Left colon (tissue), 2 donors: ENCODE data around the gene NFKBIE. TPM values are rescaled to one million over a fixed set of nuclear protein-coding genes. Genes with fewer than 3 reads are reported as not detected.
A peak's percentile ranks its signal among the peaks of the same experiment; 100 is the strongest.
"Not testable (repeated sequence)": the region's sequence is repeated elsewhere in the genome, so short reads cannot be mapped to it uniquely, and the experiment has no call there.

Source experiments
- ATAC-seq: fragments of 200-7000 bp; cut with Tn5 transposase; one replicate; pipeline ENCODE4 v1.9.1; 2020; ENCODE audit warnings: mild to moderate bottlenecking, moderate library complexity
- DNase-seq, 2 donors: peaks; one replicate each; pipeline ENCODE4 v3.0.0-alpha.2; 2020
- intact Hi-C, 2 donors: fragments of 100-400 bp; cut with DNase I in 1 of 2; cut with micrococcal nuclease in 1 of 2; formaldehyde crosslinking; loops; one replicate each; pipeline versions ENCODE4 v1.11.2 to v1.14.0; 2022; cut with DNase I, micrococcal nuclease
- total RNA-seq, 2 donors: library from RNA; stranded (reverse); fragmentation: NEBNext Ultra II Directional; extraction: Animal tissue kit (Norgen Biotek cat#: 25700); gene quantifications; one replicate each; pipeline ENCODE4 v1.2.1, GENCODE V29; 2021
- donor health status: DM: no; HTN: no; CAD: no.
- donor health status: DM: yes; HTN: yes; CAD: no.

NFKBIE gene
- total RNA-seq, 2 donors from 2014 or later: 9.6 to 15.3 TPM

DNA sequence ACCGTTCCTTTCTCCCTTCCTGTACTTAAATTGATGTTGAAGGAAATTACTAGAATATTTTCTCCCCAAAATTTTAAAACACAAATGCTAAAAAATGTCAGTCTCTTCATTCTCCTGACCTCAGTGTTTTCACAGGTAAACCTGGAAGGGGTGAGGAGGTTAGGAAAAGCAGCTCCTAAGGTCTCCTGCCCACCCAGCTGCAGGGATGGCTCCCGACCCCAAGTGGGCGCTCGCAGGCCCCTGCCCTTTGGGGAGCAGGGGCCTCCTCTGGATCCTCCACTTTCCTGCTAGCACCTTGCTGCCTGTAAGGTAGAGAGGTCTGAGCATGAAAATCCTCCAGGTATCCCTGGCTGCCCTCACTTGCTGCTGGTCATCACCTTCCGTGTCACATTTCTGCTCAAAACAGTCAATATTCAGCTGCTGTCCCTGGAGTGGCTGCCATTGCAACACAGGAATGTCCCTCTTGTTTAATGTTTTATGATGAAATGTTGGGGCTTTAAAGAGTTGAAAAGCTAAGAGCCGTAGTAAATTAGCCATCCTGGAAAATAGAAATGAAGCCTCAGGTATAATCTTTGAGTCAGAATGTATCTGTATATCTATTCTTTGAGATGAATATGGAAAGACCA lies 29.3 kb downstream of the NFKBIE start:
- DNase-seq: no peak
- no peak for ATAC-seq
- intact Hi-C loops: no loop called here

DNA sequence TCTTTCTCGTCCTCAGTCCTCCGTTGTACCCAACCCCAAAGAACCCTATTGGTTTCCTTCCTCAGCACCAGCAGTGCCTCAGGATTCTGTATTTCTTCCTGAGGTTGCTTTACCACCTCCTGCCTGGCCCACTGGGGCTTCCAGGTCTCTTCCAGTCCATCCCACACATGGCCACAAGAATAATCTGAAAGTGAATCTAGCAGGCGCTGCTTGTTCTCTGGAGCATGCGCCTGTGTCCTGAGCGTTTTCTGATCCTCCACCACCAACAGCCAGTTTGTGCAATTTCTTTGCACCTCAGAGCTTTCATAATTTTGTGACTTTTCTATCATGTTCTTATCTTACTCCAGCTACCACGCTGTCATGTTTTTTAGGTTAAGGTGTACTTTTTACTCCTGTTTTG lies 30.1 kb downstream of the NFKBIE start:
- DNase-seq (no peak), ATAC-seq (no peak)
- intact Hi-C loops: no loop called here

DNA sequence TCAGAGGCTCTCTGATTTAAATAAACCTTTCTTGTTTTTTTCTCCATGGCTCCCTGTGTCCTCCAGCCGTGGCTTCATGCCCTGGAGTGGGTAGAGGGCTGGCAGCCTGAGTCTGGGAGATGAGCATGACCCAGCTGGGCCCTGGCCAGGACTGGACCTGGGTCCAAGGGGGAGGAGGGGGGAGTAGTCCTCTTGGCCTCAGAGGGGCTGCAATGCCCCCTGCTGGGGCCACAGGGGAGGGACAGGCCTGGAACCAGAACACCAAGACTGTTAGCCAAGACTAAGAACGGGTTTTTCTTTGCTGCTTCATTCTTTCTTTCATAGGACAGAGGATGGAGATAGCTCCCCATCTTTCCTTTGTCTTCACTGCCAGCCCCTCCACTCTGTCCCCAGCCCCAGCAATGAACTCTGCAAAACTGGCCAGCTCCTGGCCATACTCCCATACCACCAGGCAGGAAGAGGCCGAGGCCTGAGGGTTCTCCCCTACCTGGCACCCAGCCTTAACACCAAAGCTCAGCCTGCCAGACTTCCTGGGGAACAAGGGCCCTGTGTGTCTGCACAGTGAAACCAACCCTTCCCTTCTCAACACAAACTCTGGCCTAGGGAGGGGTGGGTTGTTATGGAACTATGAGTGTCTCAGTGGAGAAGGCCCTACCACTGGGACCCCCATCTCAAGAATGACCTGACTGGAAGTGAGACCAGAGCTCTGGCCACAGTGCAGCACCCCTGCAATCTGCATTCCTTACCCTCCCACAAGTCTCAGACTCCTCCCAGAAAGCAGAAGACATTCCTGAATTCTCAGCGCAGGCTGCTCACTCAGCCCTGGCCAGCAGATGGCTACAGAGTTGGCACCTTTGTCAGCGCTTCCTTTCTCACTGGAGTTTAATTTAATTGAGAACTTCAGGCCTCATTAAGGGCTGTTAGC lies 31.0 kb downstream of the NFKBIE start:
- DNase-seq: peak; percentile 58 to 82
- peak; percentile 30 for ATAC-seq
- intact Hi-C loops: loop anchor here in 1 of 2 donors (5.0 kb wide), 1 partner anchor 62 kb away; no protein-coding TSS in a partner anchor

DNA sequence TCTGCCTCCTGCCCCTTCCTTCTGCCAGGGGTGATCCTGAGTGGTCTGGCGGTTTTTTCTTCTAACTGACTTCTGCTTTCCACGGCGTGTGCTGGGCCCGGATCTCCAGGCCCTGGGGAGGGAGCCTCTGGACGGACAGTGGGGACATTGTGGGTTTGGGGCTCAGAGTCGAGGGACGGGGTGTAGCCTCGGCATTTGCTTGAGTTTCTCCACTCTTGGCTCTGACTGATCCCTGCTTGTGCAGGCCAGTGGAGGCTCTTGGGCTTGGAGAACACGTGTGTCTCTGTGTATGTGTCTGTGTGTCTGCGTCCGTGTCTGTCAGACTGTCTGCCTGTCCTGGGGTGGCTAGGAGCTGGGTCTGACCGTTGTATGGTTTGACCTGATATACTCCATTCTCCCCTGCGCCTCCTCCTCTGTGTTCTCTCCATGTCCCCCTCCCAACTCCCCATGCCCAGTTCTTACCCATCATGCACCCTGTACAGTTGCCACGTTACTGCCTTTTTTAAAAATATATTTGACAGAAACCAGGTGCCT lies 31.7 kb downstream of the NFKBIE start:
- ATAC-seq: no peak
- DNase-seq: no peak
- intact Hi-C loops: loop anchor here in 1 of 2 donors (5.0 kb wide), 1 partner anchor 61 kb away; no protein-coding TSS in a partner anchor

DNA sequence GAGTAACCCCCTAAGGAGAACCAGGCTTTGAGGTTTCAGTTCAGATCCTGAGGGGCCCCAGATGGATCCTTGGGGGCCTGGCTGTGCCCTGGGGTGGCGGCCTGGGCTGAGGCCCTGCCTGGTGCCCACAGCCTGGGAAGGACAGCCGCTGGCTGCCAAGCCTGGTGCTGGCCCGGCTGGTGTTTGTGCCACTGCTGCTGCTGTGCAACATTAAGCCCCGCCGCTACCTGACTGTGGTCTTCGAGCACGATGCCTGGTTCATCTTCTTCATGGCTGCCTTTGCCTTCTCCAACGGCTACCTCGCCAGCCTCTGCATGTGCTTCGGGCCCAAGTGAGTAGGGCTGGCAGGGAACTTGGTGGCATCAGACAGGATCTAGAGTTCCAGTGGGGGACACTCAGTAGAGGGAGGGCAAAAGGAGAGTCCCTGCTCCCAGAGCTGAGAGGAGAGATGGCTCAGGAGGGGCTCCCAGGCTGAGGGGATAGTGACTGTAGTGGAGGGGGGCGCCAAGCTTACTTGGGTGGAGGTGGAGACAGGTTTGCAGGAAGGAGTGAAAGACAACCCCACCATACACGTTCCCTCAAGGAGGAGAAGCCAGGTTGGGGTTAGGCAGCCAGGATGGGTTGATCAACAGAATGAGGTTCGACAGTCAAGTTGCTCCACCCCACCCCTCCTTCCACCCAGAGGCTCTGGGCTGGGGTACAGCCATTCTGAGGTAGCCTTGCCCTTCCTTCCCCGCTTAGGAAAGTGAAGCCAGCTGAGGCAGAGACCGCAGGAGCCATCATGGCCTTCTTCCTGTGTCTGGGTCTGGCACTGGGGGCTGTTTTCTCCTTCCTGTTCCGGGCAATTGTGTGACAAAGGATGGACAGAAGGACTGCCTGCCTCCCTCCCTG lies 32.4 kb downstream of the NFKBIE start:
- intact Hi-C loops: loop anchor here in 1 of 2 donors (5.0 kb wide), 1 partner anchor 61 kb away; no protein-coding TSS in a partner anchor
- DNase-seq: no peak

DNA sequence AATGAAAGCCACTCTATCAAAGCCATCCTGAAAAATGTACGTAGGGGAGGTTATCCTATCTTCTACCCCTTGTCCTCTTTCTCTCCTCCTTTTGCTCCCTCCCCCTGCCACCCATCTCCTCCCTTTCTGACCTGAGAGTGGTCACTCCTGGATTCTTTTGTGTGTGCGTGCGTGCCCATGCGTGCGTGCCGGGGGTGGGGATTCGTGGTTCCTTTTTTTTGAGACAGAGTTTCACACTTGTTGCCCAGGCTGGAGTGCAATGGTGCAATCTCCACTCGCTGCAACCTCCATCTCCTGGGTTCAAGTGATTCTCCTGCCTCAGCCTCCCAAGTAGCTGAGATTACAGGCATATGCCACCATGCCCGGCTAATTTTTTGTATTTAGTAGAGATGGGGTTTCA lies 33.9 kb downstream of the NFKBIE start:
- intact Hi-C loops: loop anchor here in 1 of 2 donors (5.0 kb wide), 1 partner anchor 59 kb away; no protein-coding TSS in a partner anchor
- not testable (repeated sequence) for DNase-seq, ATAC-seq

More for the DNA sequence above, 32.4 kb downstream of the NFKBIE start:
- ATAC-seq: no peak

DNA sequence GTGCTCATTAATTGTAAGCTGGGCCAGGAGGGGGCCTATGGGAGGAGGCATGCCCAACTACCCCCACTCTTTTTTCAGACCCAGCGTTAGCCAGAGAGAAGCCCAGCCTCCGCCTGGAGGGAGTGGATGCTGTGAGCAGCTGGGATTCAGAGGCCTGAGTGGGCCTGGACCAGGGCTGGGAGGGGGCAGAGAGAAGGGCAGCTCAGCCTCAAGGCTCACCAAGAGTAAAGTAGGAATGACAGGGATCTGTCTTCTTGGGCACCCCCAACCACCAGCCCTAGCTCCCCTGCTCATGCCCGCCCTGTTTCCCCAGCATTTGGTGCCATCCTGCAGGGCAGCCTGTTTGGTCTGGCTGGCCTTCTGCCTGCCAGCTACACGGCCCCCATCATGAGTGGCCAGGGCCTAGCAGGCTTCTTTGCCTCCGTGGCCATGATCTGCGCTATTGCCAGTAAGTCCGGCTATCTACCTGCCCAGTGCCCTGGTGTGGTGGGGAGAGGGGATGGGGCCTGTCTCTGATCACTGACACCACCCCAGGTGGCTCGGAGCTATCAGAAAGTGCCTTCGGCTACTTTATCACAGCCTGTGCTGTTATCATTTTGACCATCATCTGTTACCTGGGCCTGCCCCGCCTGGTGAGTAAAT lies 35.2 kb downstream of the NFKBIE start:
- no peak for ATAC-seq
- no peak for DNase-seq
- intact Hi-C loops: loop anchor here in 1 of 2 donors (5.0 kb wide), 1 partner anchor 58 kb away; no protein-coding TSS in a partner anchor

DNA sequence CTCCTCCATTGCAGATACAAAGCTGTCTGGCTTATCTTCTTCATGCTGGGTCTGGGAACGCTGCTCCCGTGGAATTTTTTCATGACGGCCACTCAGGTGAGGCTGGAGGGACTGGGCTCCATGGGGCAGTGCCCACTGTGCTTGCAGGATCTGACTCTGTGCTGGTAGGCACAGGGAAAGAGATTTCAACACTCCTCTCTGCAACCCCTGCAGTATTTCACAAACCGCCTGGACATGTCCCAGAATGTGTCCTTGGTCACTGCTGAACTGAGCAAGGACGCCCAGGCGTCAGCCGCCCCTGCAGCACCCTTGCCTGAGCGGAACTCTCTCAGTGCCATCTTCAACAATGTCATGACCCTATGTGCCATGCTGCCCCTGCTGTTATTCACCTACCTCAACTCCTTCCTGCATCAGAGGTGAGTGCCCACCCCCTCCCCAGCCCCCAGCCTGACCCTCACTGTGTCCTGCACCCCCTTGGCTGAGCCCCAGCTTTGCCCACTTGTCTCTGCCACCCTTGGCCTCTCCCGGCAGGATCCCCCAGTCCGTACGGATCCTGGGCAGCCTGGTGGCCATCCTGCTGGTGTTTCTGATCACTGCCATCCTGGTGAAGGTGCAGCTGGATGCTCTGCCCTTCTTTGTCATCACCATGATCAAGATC lies 35.8 kb downstream of the NFKBIE start:
- ATAC-seq (no peak), DNase-seq (no peak)

DNA sequence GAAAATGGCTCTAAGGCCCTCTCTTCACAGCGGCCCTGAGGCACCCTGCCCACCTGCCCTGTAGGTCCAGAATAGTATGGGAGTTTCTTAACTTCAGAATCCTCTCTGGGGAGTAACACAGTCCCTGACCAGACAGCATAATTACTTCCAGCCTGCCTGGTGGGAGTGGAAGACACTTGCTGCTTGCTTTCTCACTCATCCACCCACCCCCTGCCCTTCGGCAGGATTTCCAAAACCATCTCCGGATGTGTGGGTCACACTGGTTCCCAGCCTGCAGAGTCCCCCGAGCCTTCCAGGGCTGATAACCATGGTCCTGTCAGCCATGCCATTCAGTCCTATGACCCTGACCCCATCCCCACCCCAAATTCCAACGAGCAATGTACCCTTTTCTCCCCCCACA lies 36.5 kb downstream of the NFKBIE start:
- intact Hi-C loops: no loop called here

More for the DNA sequence above, 35.8 kb downstream of the NFKBIE start:
- intact Hi-C loops: loop anchor here in 1 of 2 donors (5.0 kb wide), 1 partner anchor 57 kb away; no protein-coding TSS in a partner anchor

DNA sequence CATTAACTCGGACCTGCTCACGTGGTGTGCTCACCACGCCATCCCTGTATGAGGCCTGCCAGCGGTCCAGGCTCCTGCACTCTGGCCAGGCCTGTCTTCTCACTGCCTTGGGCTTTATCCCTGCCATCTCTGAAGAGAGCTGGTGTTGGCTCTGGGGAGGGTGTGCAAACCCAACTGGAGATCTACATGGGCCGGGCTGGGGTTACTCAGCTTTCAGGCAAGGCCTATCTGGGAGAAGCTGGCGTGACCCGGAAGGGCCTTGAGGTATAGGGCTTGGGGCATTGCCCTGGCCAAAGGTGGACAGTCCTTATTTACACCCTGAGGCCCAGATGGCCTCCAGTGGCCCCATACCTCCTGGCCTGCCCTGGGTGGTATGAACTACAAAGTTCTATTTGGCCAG lies 36.9 kb downstream of the NFKBIE start:
- DNase-seq (no peak), ATAC-seq (no peak)
- intact Hi-C loops: no loop called here

More for the DNA sequence above, 36.5 kb downstream of the NFKBIE start:
- DNase-seq: no peak
- ATAC-seq: no peak

DNA sequence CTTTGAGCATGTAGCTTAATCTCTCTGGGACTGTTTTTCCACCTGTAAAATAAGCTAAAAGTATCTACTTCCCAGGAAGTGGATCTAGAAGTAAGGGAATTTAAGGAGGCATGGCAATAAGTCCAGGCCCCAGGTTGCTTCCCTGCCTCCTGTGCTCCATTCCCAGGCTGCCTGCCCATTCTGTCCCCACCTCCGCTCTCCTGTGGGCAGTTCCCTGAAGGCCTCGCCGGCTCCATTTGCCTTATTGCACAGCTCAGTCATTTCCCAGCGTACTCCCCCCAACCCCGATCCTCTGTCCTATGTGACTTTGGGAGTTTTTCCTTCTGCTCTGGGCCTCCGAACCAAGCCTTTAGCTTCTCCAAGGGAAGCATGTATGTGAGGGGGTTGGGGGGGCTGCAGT lies 37.3 kb downstream of the NFKBIE start:
- no peak for ATAC-seq
- intact Hi-C loops: no loop called here
- no peak for DNase-seq

DNA sequence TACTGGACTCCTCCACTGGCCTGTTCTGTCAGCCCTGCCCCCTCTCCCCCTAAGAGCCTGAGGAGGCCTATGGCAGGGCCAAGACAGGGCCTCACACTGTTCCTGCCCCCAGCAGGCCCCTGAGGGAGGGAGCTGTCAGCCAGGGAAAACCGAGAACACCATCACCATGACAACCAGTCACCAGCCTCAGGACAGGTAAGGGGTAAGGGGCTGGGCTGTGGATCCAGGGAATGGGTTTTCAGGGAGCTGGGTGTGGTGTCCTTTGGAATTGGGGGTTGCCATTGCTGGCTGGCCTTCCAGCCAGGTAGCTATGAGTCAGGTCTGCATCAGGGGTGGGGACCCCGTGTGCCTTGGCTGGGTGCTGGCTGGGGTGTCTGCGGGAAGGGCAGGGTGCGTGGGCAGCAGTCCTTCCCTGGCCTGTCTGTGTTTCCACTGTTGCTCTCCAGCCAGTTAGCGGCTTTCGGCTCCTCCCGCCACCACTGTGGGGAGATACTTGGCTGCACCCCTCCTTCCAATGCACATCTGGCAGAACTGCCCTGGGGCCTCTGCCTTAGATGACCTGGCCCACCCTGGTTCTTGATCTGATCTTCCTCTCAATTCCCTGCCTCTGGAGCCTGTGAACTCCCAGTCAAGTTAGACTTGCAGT lies 38.1 kb downstream of the NFKBIE start:
- no peak for ATAC-seq
- intact Hi-C loops: no loop called here
- no peak for DNase-seq

DNA sequence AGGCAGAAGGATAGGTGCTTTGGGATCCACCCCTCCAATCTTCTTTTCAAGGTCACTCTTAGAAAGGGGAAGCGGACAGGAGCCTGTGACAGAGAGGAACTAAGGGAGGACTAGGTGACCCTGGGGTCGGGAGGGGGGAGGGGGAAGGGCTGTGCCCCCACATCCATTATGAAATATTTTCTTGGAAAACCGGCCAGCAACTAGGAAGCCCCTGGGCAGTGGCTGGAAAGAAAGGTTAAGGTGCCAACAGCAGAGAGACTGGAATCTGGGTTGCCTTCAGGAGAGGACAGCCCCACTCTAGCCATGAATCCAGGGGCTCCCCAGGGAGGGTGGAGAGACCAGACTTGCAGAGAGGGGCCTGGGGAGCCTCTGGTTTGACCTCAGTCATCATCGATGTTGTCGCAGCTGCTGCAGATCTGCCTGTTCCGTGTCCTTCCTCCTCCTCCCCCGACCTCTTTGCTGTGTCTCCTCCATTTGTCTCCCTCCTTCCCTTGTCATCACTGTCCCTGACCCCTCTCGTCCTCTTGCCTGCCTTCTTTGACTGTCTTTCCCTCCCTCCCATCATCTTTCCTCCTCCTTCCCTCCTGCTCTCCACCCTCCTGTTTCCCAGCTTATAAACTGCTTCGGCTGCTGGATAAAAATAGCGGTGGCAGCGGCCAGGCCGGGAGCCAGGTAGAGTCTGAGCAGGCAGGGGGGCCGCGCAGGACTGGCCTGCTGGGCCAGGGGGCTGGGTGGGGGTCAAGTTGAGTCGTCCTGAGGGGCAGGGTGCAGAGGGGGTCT lies 38.8 kb downstream of the NFKBIE start:
- intact Hi-C loops: no loop called here
- DNase-seq (no peak), ATAC-seq (no peak)

DNA sequence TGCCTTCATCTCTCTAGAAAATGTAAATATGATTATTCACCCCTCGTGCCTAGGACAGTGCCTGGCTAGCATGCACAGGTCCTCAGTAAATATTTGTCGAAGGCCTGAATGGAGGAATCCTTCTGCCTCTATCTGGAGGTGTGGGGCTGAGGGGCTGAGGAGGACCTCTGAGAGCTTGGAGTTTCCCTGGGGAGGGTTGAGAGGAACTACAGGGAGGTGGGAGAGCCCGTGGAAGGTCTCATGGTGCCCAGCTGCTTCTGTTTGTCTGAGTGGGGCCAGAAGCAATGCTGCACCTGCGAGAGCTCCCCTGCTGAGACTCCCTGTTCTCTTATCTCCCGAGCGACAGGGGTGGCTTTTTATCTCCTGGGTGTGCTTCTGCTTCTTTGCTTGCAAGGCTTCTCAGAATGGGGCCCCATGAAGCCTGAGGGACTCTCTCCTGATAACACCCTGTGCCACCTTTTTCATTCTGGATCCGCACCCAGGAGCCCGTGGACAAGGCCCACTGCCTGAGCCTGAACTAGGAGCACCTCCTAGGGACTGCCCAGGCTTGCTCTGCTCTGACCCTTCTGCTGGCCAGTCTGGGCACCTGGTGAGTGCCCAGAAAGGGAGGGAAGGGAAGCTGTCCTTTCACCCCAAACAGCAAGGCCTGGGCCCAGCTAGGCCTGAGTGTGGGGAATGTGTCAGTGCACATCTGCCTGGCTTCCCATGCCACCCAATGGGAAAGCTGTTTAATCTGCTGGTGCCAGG lies 39.6 kb downstream of the NFKBIE start:
- DNase-seq: no peak
- ATAC-seq: no peak
- intact Hi-C loops: no loop called here

DNA sequence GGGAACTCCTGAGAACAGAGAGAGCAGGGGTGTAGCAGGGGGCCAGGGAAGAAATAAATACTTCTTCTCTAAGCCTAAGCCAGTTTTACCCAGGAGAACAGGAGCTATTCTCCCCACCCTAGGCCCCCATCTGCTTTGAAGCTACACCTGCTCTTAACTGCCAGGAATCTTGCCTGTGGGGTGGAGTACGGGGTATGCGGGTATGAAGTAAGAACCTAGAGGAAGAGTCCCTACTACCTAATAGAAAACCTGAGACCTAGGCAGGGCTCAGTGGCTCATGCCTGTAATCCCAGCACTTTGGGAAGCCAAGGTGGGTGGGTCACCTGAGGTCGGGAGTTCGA lies 40.4 kb downstream of the NFKBIE start:
- DNase-seq (no peak), ATAC-seq (no peak)
- intact Hi-C loops: no loop called here
